Measurements from ENCODE around the gene MRC1. TPM values are rescaled to one million over a fixed set of nuclear protein-coding genes. Genes with fewer than 3 reads are reported as not detected.

Gene MRC1
- total RNA-seq, 4 donors from 2014 or later, result 3.3 to 9.8 (median 5.9) TPM

GRCh38 chr10:17907641-17908040 is 98.5 kb downstream of the MRC1 start:
- Histone ChIP-seq H3K4me3 (no peak overlapping the region), H3K27ac (no peak overlapping the region), H3K4me1 (no peaks in the 10 kb centered on the region), H3K36me3 (no peaks in the 10 kb centered on the region), H3K9me3 (no peaks in the 10 kb centered on the region), H3K27me3 (no peaks in the 10 kb centered on the region)
- no peak for TF ChIP-seq CTCF (IDR thresholded peaks at IDR 0.05)
- no peak for TF ChIP-seq POLR2A (IDR thresholded peaks at IDR 0.05)
- no peak for TF ChIP-seq EP300 (IDR thresholded peaks at IDR 0.05)
- no peak for TF ChIP-seq POLR2AphosphoS5 (IDR thresholded peaks at IDR 0.05)
- 91% methylated on average over 4 of the region's 4 CpGs for WGBS
- DNase-seq (ENCODE audit: low spot score in 2 of 2), result no peak

GRCh38 chr10:17910125-17910789 is 101.1 kb downstream of the MRC1 start:
- WGBS, result 23% methylated on average over 12 of the region's 12 CpGs
- Histone ChIP-seq H3K36me3 (no peaks in the 10 kb centered on the region), H3K4me3 (no peak overlapping the region), H3K9me3 (no peaks in the 10 kb centered on the region), H3K27me3 (no peaks in the 10 kb centered on the region), H3K4me1 (no peaks in the 10 kb centered on the region), H3K27ac (no peak overlapping the region)
- TF ChIP-seq CTCF (IDR thresholded peaks at IDR 0.05) (peak; percentile 29 to 37), EP300 (IDR thresholded peaks at IDR 0.05) (no peak), POLR2A (IDR thresholded peaks at IDR 0.05) (no peak), POLR2AphosphoS5 (IDR thresholded peaks at IDR 0.05) (no peak)
- DNase-seq (ENCODE audit: low spot score in 2 of 2), result no peak

GRCh38 chr10:17912754-17913153 is 103.6 kb downstream of the MRC1 start:
- no peak overlapping the region for H3K27ac ChIP-seq
- 47% methylated on average over 4 of the region's 4 CpGs for WGBS
- TF ChIP-seq EP300 (IDR thresholded peaks at IDR 0.05) (no peak), POLR2AphosphoS5 (IDR thresholded peaks at IDR 0.05) (no peak), CTCF (IDR thresholded peaks at IDR 0.05) (no peak), POLR2A (IDR thresholded peaks at IDR 0.05) (no peak)

DNA sequence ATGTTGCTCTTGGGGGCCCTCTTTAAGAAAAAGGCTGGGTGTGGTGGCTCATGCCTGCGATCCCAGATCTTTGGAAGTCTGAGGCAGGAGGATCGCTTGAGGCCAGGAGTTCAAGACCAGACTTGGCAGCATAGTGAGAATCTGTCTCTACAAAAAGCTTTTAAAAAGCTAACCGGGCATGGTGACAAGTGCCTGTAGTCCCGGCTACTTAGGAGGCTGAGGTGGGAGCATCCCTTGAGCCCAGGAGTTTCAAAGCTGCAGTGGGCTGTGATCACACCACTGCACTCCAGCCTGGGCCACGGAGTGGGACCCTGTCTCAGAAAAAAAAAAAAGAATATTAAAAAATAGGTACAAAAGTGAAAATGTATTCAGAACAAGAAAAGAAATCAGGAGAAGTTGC is 104.5 kb downstream of the MRC1 start:
- no peak for DNase-seq (ENCODE audit: low spot score in 2 of 2)
- TF ChIP-seq POLR2A (IDR thresholded peaks at IDR 0.05), result no peak
- no peak for TF ChIP-seq POLR2AphosphoS5 (IDR thresholded peaks at IDR 0.05)
- TF ChIP-seq CTCF (IDR thresholded peaks at IDR 0.05), result no peak
- WGBS, result 48% methylated on average over 5 of the region's 5 CpGs
- H3K27me3 ChIP-seq, result no peaks in the 10 kb centered on the region
- no peak overlapping the region for H3K27ac ChIP-seq
- H3K9me3 ChIP-seq, result no peaks in the 10 kb centered on the region
- no peak overlapping the region for H3K4me3 ChIP-seq
- no peaks in the 10 kb centered on the region for H3K36me3 ChIP-seq
- no peaks in the 10 kb centered on the region for H3K4me1 ChIP-seq

More at GRCh38 chr10:17912754-17913153, 103.6 kb downstream of the MRC1 start:
- Histone ChIP-seq H3K4me1 (no peaks in the 10 kb centered on the region), H3K4me3 (no peak overlapping the region), H3K27me3 (no peaks in the 10 kb centered on the region), H3K9me3 (no peaks in the 10 kb centered on the region), H3K36me3 (no peaks in the 10 kb centered on the region)
- no peak for DNase-seq (ENCODE audit: low spot score in 2 of 2)

DNA sequence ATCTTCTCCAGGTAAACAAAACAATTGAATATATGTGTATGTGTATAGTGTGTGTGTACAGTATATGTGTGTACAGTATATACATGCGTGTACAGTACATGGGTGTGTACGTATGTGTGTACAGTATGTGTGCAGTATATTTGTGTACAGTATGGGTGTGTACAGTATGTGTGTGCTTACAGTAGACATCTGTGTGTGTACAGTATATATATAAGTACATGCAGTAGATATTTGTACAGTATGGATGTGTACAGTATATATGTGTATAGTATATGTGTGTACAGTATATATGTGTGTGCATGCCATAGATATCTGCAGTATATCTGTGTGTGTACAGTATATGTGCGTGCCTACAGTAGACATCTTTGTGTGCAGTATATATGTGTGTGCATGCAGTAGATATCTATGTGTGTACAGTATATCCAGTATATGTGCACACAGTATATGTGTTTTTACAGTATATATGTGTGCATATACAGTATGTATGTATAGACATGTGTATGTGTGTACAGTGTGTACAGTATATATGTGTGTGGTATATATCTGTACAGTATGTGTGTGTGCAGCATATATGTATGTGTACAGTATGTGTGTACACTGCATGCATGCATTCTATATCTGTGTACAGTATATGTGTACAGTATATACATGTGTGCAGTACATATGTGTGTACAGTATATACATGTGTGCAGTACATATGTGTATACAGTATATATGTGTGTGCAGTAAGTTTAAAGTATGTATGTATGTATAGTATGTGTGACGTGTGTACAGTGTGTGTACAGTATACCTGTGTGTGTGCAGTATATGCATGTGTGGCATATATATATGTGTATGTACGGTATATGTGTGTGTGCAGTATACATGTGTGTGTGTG is 105.3 kb downstream of the MRC1 start:
- H3K9me3 ChIP-seq, result no peaks in the 10 kb centered on the region
- H3K4me3 ChIP-seq, result no peak overlapping the region

More for the DNA sequence above, 105.3 kb downstream of the MRC1 start:
- 85% methylated on average over 5 of the region's 5 CpGs for WGBS
- no peak overlapping the region for H3K27ac ChIP-seq
- H3K4me1 ChIP-seq, result no peaks in the 10 kb centered on the region
- no peak for DNase-seq (ENCODE audit: low spot score in 2 of 2)
- no peaks in the 10 kb centered on the region for H3K36me3 ChIP-seq
- no peaks in the 10 kb centered on the region for H3K27me3 ChIP-seq
- TF ChIP-seq POLR2A (IDR thresholded peaks at IDR 0.05) (no peak), EP300 (IDR thresholded peaks at IDR 0.05) (no peak), CTCF (IDR thresholded peaks at IDR 0.05) (no peak), POLR2AphosphoS5 (IDR thresholded peaks at IDR 0.05) (no peak)
